HFF-Myc (cell line): ENCODE results near the gene MMD.
"Not testable (repeated sequence)": the region's sequence is repeated elsewhere in the genome, so short reads cannot be mapped to it uniquely, and the experiment has no call there.

Experiments used
- DNase-seq: peaks from one replicate; pipeline ENCODE4 v3.0.0-alpha.2; 2011; ENCODE audit warnings: low read depth; ENCODE audit errors: extremely low read depth
- H3K4me3 ChIP-seq: replicated peaks from 2 replicates; pipeline ENCODE4 v1.5.1; 2011; ENCODE audit warnings: low read depth, mild to moderate bottlenecking, control low read depth, low read length
- CTCF ChIP-seq: IDR thresholded peaks from 2 replicates; pipeline ENCODE4 v1.5.1; 2012; ENCODE audit warnings: mild to moderate bottlenecking, low read depth, low read length, control low read depth; ENCODE audit errors: missing control alignments

Gene MMD

GRCh38 chr17:55451203-55451641 lies 29.6 kb upstream of the MMD start:
- TF ChIP-seq CTCF, result no peak

GRCh38 chr17:55450232-55450825 lies 28.7 kb upstream of the MMD start:
- no peak for DNase-seq
- H3K4me3 ChIP-seq, result no peak overlapping the region
- no peak for TF ChIP-seq CTCF

More at GRCh38 chr17:55451203-55451641, 29.6 kb upstream of the MMD start:
- peak; percentile 83 for DNase-seq
- H3K4me3 ChIP-seq, result no peak overlapping the region

GRCh38 chr17:55448681-55449080 lies 27.0 kb upstream of the MMD start:
- DNase-seq, result peak; percentile 50
- no peak overlapping the region for H3K4me3 ChIP-seq
- TF ChIP-seq CTCF, result no peak

GRCh38 chr17:55446581-55447205 lies 25.1 kb upstream of the MMD start:
- no peak for TF ChIP-seq CTCF
- no peak for DNase-seq
- H3K4me3 ChIP-seq, result no peak overlapping the region

GRCh38 chr17:55446004-55446403 lies 24.4 kb upstream of the MMD start:
- not testable (repeated sequence) for H3K4me3 ChIP-seq, DNase-seq

GRCh38 chr17:55444471-55445441 lies 23.1 kb upstream of the MMD start:
- H3K4me3 ChIP-seq, result no peak overlapping the region
- DNase-seq, result peak; percentile 40
- TF ChIP-seq CTCF, result no peak

- no peak for TF ChIP-seq CTCF
- no peak overlapping the region for H3K4me3 ChIP-seq
- no peak for DNase-seq
These were observed 22.3 kb upstream of the MMD start for GRCh38 chr17:55443904-55444303.
